Umbilical cord (tissue), 1 donor: Measurements from ENCODE around the gene CFAP126. TPM values are rescaled to one million over a fixed set of nuclear protein-coding genes. Genes with fewer than 3 reads are reported as not detected.

Experiments
- total RNA-seq: library from RNA; depleted of rRNA; stranded (reverse); fragments of >200 nt; gene quantifications from one replicate; pipeline ENCODE4 v1.2.3, GENCODE V29; 2014; ENCODE audit warnings: low replicate concordance; ENCODE audit not compliant: insufficient read depth

The CFAP126 gene
- total RNA-seq, 1 donor from 2014 or later = not detected

Other genes starting within 250 kb of the CFAP126 start
- 2.4 TPM for gene PFDN2, start 249.8 kb downstream of the CFAP126 start, total RNA-seq
- gene NIT1, start 249.8 kb downstream of the CFAP126 start, total RNA-seq = 30.6 TPM
- gene DEDD, start 235.2 kb downstream of the CFAP126 start, total RNA-seq = 20.9 TPM
- gene UFC1, start 213.9 kb downstream of the CFAP126 start, total RNA-seq = 96.8 TPM
- gene USP21, start 208.4 kb downstream of the CFAP126 start, total RNA-seq = 30.1 TPM
- 17.3 TPM for gene PPOX, start 201.4 kb downstream of the CFAP126 start, total RNA-seq
- 9.1 TPM for gene B4GALT3, start 190.4 kb downstream of the CFAP126 start, total RNA-seq
- 7.5 TPM for gene ADAMTS4, start 168.8 kb downstream of the CFAP126 start, total RNA-seq
- gene NDUFS2, start 165.5 kb downstream of the CFAP126 start, total RNA-seq = 35.2 TPM
- 52.5 TPM for gene FCER1G, start 152.6 kb downstream of the CFAP126 start, total RNA-seq
- gene APOA2, start 144.2 kb downstream of the CFAP126 start, total RNA-seq = not detected
- gene TOMM40L, start 141.8 kb downstream of the CFAP126 start, total RNA-seq = 7.5 TPM
- 0.48 TPM for gene NR1I3, start 129.7 kb downstream of the CFAP126 start, total RNA-seq
- 8.2 TPM for gene PCP4L1, start 109.1 kb downstream of the CFAP126 start, total RNA-seq
- gene MPZ, start 57.9 kb downstream of the CFAP126 start, total RNA-seq = 0.48 TPM
- 35.9 TPM for gene SDHC, start 53.5 kb downstream of the CFAP126 start, total RNA-seq
- gene FCGR2A, start 137.6 kb upstream of the CFAP126 start, total RNA-seq = 48.2 TPM
- gene HSPA6, start 156.7 kb upstream of the CFAP126 start, total RNA-seq = 4.3 TPM
- 26.2 TPM for gene FCGR3A, start 181.9 kb upstream of the CFAP126 start, total RNA-seq